Right atrium auricular region (tissue), 2 donors: ENCODE measurements around the gene OR2T27. TPM values are rescaled to one million over a fixed set of nuclear protein-coding genes. Genes with fewer than 3 reads are reported as not detected.
"Not testable (repeated sequence)": the region's sequence is repeated elsewhere in the genome, so short reads cannot be mapped to it uniquely, and the experiment has no call there.

Experiments
- DNase-seq: peaks from one replicate; pipeline ENCODE4 v3.0.0-alpha.2; 2019; ENCODE audit warnings: low spot score
- H3K27ac ChIP-seq, 2 donors: fragments of 200-600 bp; sonication (generic); 1 replicate in 1 of 2; 2 replicates in 1 of 2; pipeline ENCODE4 v1.5.1; 2016 to 2019
- H3K27me3 ChIP-seq, 2 donors: fragments of 200-600 bp; sonication (generic); one replicate each; pipeline versions ENCODE4 v1.5.1 to v1.6.0; 2017 to 2019
- H3K36me3 ChIP-seq: fragments of 200-600 bp; sonication (generic); one replicate; pipeline ENCODE4 v1.5.1; 2016
- H3K4me1 ChIP-seq, 2 donors: fragments of 200-600 bp; sonication (generic); one replicate each; pipeline versions ENCODE4 v1.5.1 to v1.6.0; 2017 to 2019
- H3K4me3 ChIP-seq, 2 donors: fragments of 200-600 bp; sonication (generic); 1 replicate in 1 of 2; 2 replicates in 1 of 2; pipeline ENCODE4 v1.5.1; 2017 to 2019; ENCODE audit warnings: mild to moderate bottlenecking in 1 of 2, moderate library complexity in 1 of 2
- H3K9me3 ChIP-seq, 2 donors: fragments of 200-600 bp; sonication (generic); one replicate each; pipeline ENCODE4 v1.5.1; 2019
- CTCF ChIP-seq, 2 donors: fragments of 200-600 bp; sonication (generic); IDR thresholded peaks; one replicate each; pipeline ENCODE4 v1.5.1; 2019; ENCODE audit warnings: antibody characterized with exemption in 2 of 2
- total RNA-seq, 2 donors: library from RNA; depleted of rRNA; stranded (reverse); fragments of >200 nt; gene quantifications; one replicate each; pipeline ENCODE4 v1.1.0, GENCODE V29; 2016

Gene OR2T27
- total RNA-seq, 2 donors from 2014 or later, result not detected

GRCh38 chr1:248686815-248687214 is 31.5 kb upstream of the OR2T27 start:
- H3K27me3 ChIP-seq, result no peaks in the 10 kb centered on the region
- no peak for TF ChIP-seq CTCF (IDR thresholded peaks at IDR 0.05)
- no peak overlapping the region for H3K27ac ChIP-seq
- no peak for DNase-seq
- H3K4me3 ChIP-seq, result no peak overlapping the region
- H3K36me3 ChIP-seq, result no peaks in the 10 kb centered on the region
- no peaks in the 10 kb centered on the region for H3K4me1 ChIP-seq
- H3K9me3 ChIP-seq, result no peaks in the 10 kb centered on the region

- H3K27me3 ChIP-seq, result no peaks in the 10 kb centered on the region
- DNase-seq, result no peak
- TF ChIP-seq CTCF (IDR thresholded peaks at IDR 0.05), result no peak
- H3K9me3 ChIP-seq, result no peaks in the 10 kb centered on the region
- no peaks in the 10 kb centered on the region for H3K36me3 ChIP-seq
- no peak overlapping the region for H3K4me3 ChIP-seq
- H3K27ac ChIP-seq, result no peak overlapping the region
- no peaks in the 10 kb centered on the region for H3K4me1 ChIP-seq
Observed at GRCh38 chr1:248681651-248682050, 26.3 kb upstream of the OR2T27 start.

GRCh38 chr1:248670003-248670402 is 14.7 kb upstream of the OR2T27 start:
- no peaks in the 10 kb centered on the region for H3K27me3 ChIP-seq
- H3K9me3 ChIP-seq, result peaks cover 0 to 8% of the 10 kb centered on the region in 2 donors
- no peak for TF ChIP-seq CTCF (IDR thresholded peaks at IDR 0.05)
- H3K27ac ChIP-seq, result no peak overlapping the region
- no peaks in the 10 kb centered on the region for H3K36me3 ChIP-seq
- no peak for DNase-seq
- no peaks in the 10 kb centered on the region for H3K4me1 ChIP-seq
- H3K4me3 ChIP-seq, result no peak overlapping the region

- H3K27ac ChIP-seq, H3K36me3 ChIP-seq, DNase-seq, H3K27me3 ChIP-seq, H3K9me3 ChIP-seq, H3K4me3 ChIP-seq, H3K4me1 ChIP-seq: not testable (repeated sequence)
Observed at GRCh38 chr1:248663453-248664328, 8.4 kb upstream of the OR2T27 start.

- H3K27ac ChIP-seq, H3K4me3 ChIP-seq, H3K36me3 ChIP-seq, H3K4me1 ChIP-seq, H3K27me3 ChIP-seq, DNase-seq, H3K9me3 ChIP-seq: not testable (repeated sequence)
Observed at GRCh38 chr1:248656797-248657196, 1.5 kb upstream of the OR2T27 start.

- DNase-seq, H3K36me3 ChIP-seq, H3K27ac ChIP-seq, H3K4me1 ChIP-seq, H3K27me3 ChIP-seq, H3K9me3 ChIP-seq, H3K4me3 ChIP-seq: not testable (repeated sequence)
Observed at GRCh38 chr1:248648770-248649536, 6.4 kb downstream of the OR2T27 start.

- not testable (repeated sequence) for H3K4me1 ChIP-seq, H3K9me3 ChIP-seq, H3K27ac ChIP-seq, DNase-seq, H3K27me3 ChIP-seq, H3K36me3 ChIP-seq, H3K4me3 ChIP-seq
Observed at GRCh38 chr1:248645178-248645577, 10.2 kb downstream of the OR2T27 start, which contains the start of gene OR2T35. Gene OR2T35, minus strand, starts transcription at chr1:248645278. Its CDS starts 6,020 bp downstream, at chr1:248639258.

- not testable (repeated sequence) for H3K27ac ChIP-seq, H3K9me3 ChIP-seq, H3K36me3 ChIP-seq, H3K27me3 ChIP-seq, H3K4me3 ChIP-seq, DNase-seq, H3K4me1 ChIP-seq
Observed at GRCh38 chr1:248642971-248643651, 12.2 kb downstream of the OR2T27 start.

- not testable (repeated sequence) for H3K4me3 ChIP-seq, H3K27me3 ChIP-seq, H3K9me3 ChIP-seq, DNase-seq, H3K36me3 ChIP-seq, H3K27ac ChIP-seq, H3K4me1 ChIP-seq
Observed at GRCh38 chr1:248641583-248641982, 13.7 kb downstream of the OR2T27 start.

GRCh38 chr1:248640906-248641305 is 14.4 kb downstream of the OR2T27 start:
- H3K27me3 ChIP-seq, H3K4me1 ChIP-seq, H3K36me3 ChIP-seq, H3K27ac ChIP-seq, DNase-seq, H3K4me3 ChIP-seq, H3K9me3 ChIP-seq: not testable (repeated sequence)

- DNase-seq, H3K36me3 ChIP-seq, H3K4me1 ChIP-seq, H3K9me3 ChIP-seq, H3K27me3 ChIP-seq, H3K27ac ChIP-seq, H3K4me3 ChIP-seq: not testable (repeated sequence)
Observed at GRCh38 chr1:248639652-248640051, 15.7 kb downstream of the OR2T27 start.
